Limb (tissue), 2 donors: ENCODE data around the gene DDC.

Experiments
- DNase-seq, 2 donors: peaks; one replicate each; pipeline ENCODE4 v3.0.0-alpha.2; 2016; ENCODE audit errors: extremely low spot score in 2 of 2

The DDC gene

DNA sequence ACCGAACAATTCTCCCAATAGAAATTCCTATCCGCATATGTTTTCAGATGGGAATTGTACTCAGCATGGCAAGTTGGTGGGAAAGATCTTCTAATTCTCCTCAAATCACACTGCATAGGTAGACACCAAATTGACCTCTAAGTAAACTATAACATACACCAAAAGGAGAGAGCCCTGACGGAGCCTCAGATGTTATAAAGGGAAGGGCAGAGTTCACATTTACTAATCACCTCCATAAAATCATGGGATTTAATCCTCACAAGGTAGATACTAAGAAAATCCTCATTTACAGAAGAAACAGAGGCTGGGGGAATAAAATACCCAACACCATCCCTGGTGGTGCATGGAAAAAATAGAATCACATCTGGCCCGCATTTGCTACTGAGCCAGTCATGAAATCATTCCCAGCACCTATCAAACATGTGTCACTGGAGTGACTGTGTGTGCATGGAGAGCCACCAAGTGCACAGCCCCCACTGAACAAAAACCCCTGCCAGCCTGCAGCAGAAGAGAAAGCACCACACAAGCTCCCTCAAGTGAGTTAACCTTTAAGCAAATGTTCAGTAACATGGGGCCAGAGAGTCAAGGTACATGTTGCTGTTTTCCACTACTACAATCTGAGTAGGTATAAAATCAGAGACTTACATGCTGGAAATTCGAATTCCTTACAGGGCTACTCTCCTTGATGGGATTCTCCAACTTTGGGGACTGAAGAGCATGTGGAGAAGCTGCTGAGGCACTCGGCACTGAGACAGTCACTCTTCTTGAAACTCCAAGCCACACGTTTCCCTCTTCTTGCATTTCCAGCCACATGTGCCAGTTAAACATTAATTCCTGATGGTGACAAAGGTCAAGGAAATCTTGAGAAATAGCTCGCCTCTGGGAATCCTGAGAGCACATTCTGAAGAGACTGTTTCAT is at the start of gene DDC:
Gene DDC (minus strand): TSS at position 766 of the 919 bp plus-strand sequence. CDS start 21,320 bp downstream, outside the sequence.
- DNase-seq: no peak

DNA sequence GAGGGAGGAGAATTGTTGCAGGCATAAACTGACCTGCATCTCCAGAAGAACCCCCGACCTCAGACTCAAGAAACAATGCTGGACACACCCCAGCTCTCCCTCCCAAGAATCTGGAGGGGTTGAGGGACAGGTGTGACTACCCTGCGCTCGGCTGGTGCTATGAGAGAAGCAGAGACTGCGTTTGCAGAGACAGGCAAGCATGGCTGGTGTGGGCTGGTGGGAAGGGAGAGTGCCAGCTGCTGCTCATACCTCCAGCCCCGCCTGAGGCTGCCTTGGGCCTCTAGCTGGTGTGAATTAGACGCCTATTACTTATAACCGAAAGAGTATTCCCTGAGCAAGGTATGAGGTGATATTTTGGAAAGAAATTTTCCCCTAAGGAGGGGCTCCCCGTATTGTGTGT is 48.3 kb upstream of the DDC start:
- DNase-seq: no peak

GRCh38 chr7:50612704-50613103 is 47.5 kb upstream of the DDC start:
- no peak for DNase-seq

DNA sequence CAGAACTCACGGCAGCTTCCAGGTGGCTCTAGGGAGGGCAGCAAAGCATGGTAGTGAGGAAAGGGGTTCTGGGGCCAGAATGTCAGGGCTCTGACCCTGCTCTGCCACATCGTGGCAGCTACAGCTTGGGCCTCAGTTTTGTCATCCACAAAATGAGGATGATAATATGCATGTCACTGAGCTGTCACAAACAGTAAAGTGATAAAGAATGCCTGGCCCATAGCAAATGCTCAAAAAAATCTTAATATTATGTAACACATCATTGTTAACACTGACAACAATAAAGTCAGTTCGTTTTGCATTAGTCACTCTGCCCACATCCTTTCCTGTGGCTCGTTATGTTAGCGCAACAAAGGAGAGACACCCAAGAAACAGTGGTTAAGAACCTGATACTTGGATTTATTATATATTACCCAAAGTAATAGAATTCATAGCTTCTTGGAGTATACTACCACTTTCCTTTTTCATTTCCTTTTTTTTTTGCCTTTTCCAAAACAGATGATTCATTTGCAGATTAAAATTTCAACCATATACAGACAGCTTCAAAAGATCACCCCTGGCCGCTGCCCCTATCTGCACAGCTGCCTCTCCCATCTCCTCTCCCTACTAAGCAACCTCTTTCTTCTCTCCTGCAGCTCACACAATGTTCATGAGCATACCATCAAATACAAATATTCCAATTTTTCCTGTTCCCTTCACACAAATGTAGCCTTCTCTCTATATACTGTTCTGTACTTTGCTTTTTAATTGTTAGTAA is 45.5 kb upstream of the DDC start:
- no peak for DNase-seq

DNA sequence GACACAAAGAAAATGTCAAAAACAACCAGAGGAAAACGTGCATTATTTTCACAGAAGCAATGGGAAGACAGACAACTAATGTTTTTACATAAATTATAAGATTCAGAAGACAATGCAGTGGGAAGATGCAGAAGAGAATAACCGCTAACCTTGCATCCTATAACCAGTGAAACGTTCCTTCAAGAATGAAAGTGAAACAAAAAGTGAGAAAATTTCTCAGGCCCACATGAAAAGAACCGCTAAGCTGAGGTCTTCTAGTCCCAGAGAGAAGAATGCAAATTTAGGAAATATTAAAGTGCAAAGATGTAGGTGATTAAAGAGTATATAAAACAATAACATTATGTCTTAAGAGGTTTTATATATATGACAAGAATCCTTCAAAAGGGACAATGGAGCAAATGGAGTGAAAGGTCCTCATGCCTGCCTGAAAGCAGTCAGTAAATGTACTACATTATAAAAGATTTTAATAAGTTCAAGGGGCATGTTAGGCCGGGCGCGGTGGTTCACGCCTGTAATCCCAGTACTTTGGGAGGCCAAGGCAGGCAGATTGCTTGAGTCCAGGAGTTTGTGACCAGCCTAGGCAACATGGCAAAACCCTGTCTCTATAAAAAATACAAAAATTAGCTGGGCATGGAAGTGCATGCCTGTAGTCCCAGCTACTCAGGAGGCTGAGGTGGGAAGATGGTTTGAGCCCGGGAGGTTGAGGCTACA is 43.1 kb upstream of the DDC start:
- no peak for DNase-seq

- DNase-seq: no peak
These were observed 42.4 kb upstream of the DDC start for GRCh38 chr7:50607524-50608125.

DNA sequence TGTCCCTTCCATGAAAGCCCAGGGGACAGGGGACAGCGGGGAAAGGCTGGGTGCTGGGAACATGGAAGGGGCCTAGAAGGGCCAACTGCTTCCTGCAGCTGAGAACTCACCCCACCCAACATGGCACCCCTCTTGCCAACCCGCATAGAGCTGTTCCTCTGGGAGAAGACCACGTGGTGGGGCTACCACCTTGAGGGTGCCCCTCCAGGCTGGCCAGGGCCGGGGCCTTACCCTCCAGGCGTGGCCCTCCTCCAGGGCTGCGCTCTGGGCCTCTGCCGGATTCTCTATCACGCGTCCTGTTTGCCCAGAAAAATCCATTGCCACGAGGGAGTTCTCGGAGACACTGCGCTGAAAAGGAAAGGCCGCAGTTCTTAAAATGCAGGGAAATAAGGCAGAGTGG is 39.9 kb upstream of the DDC start:
- no peak for DNase-seq

DNA sequence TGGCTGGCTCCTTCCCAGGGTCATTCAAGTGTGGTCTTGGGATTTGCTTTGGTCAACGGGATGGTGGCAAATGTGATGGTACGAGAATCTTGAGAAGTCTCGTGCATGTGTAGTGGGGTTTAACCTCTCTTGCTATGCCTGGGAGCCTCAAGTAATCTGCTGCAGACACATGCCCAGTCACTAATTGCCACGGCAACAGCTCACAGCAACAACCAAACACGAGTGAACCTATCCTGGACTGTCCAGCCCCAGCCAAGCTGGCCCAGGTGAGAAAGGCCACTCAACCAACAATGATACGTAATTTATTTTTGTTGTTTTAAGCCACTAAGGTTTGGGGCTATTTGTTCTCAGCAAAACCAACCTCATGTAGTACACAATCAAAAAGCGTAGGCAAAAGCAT is 38.1 kb upstream of the DDC start:
- no peak for DNase-seq

GRCh38 chr7:50599385-50599784 is 34.2 kb upstream of the DDC start:
- DNase-seq: no peak

DNA sequence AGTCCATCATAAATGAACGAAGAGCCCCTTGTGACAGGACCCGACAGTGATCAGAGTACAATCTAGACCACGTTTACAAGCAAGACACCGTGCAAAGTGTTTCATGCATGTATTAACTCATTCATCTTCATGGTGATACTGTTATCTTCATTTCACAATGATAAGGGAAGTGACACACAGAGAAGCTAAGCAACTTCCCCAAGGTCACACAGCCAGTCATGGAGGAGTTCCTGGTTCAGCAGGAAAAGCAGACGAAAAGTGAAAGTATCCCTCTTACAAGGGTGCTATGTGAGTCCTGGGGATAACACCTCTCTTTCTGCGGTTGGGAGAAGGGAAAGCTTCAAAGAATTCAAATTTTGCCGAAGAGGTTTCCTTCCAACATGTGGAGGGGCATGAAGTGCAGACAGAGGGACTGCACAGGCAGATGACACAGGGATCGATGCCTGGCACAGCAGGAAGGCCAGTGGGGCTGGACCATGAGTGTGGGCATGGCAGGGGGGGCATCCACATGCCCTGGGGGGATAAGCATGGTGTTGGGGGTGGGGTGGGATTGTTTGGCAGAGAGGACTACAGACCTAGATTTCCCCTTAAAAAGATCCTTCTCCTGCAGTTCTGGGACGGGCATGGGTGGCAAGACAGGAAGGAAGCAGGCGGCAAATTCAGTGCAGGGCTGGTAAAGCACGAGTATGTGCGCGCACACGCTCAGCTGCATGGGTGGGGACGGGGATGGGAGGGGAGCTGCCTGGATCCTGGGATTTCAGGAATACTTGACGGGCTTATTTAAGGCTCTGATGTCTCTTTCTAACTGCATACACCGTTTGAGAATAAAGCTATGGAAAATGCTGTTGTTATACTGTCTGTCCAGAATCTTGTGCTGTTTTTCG is 33.5 kb upstream of the DDC start:
- DNase-seq: no peak

DNA sequence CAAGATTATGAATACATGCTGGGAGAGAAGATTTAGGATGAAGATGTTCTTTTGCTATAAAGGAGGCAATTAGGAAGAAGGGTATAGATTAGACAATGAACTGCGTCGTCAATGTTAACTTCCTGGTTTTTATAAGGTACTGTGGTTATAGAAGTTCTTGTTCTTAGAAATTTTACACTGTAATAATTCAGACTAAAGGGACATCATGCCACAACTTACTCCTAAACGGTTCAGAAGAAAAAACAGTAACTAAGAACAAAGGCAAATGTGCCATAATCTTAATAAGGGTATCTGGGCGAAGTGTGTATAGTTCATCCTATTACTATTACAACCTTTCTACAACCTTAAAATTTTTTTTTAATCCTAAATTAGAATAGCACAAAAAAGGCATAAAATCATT is 31.3 kb upstream of the DDC start:
- no peak for DNase-seq

DNA sequence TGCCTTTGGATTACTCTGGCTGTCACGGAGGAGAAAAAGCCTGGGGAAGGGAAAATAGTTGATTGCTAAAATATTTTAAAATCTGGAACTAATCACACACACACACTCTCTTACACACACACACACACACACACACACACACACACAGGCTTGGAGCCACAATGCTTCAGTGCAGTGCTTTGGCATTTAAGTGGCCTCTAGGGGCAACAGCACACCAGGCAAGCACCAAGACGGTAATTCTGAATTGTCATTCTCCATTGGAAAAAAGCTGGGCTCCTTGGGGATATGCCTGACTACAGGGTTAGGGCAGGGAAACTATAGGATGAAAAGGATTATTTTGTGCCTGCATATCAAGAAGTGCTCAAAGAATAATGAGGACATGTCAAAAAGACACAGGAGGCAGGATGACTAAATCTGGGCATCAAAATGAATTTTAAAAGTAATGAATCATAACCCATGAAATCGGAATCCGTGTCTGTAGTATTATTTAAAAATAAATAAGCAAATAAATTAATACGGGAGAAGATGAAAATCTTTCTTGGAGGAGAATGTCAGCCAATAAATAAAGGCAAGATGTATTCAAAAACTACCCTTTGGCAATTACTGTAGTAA is 30.4 kb upstream of the DDC start:
- no peak for DNase-seq

DNA sequence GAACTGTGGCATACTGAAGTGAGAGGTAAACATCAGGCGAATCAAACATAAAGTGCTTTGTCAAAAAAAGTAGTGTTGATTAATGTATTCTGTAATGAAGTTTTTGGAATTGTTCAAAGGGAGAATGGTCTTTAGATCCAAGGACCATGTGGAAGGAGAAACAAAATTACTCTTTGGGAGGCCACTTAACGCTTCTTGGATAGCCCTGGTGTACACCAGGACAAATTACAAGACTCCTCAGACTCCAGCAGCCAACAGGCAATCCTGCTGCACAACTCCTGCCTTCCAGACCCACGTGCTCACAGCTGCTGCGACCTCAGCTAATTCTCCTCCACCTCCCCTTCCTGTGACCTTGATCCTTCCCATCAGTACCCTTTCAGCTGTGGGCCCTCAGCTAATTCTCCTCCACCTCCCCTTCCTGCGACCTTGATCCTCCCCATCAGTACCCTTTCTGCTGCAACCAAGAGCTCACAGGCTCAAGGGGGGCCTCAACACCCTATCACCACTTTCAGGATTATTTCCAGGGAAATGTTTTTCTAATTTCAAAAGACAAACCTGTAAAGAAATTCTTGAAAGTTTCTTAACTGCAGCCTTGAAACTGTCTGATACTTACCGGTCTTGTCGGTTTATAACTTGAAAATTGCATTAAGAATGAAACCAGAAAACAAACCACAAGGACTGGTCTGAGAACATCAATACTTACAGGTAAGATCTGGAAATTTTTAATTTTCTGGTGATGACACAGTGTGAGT is 29.7 kb upstream of the DDC start:
- DNase-seq: no peak

DNA sequence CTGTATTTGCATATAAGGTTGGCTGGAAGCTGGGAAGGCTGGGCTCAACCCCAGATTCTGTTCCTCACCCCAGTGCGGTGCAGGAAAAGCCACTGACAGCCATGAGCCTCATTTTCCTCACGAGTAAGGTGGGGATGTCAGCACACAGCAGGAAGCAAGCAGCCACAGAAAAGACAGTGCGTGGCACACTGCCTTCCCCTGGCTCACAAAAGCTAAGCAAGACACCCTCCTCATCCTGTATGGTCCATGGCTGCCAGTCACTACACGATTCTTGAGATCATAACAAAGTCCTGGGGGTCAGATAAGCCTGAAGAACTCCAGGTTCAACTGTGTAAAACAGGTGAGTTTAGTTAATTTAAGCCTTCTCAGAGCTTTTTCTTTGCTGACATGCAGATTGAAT is 28.9 kb upstream of the DDC start:
- DNase-seq: no peak

DNA sequence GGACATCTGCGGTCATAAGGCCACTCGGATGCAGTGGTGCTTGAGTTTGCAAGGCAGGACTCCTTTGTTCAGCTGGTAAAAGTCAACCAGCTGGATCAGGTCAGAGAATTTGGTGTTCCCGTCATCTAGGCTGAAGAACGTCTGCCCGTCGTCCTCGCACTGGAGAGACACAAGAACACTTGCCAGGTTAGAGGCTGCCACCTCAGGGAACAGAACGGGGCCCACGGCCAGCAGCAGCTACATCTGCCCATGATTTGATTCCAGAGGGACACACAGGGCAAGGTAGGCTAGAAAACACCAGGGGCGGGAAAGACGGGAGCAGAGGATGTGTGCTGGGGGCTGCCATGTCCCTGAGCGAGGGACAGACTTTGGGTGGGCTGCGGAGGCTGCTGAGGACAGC is 27.7 kb upstream of the DDC start:
- DNase-seq: no peak

- no peak for DNase-seq
These were observed 26.6 kb upstream of the DDC start for GRCh38 chr7:50591480-50592438.

- DNase-seq: no peak
These were observed 25.9 kb upstream of the DDC start for GRCh38 chr7:50591098-50591479.

DNA sequence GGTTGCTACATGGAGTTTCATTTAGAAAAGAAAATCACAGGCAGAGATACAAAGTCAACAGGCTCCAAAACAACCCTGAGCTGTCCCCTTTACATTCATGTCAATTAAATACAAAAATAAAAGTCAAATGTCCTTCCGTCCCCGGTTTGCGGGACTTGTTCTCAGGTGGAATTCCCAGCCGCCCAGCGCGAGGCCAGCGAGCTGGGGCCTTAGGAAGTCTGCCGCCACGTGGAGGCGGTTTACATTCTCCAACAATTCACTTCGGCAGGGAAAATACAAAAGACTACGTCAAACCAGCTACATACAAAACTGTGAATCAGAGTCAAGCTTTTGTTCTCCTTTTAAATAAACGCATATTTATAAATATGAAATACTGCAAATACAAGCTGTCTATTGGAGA is 25.3 kb upstream of the DDC start:
- DNase-seq: no peak
